K562 (cell line): Measurements from ENCODE around the gene KRTAP5-6. TPM values are rescaled to one million over a fixed set of nuclear protein-coding genes. Genes with fewer than 3 reads are reported as not detected.

Source experiments
- ATAC-seq: fragments of 200-7000 bp; cut with Tn5 transposase; 3 replicates; pipeline ENCODE4 v1.9.1; 2020; ENCODE audit warnings: moderate library complexity
- BruUV-seq: library from RNA; stranded (reverse); fragments of 400-500 nt; replicated peaks from 2 replicates; lab custom pipeline; 2021; lab: Mats Ljungman, UMichigan
- CTCF ChIA-PET: fragments of 300-600 bp; formaldehyde crosslinking; extraction: SDS; loops from one replicate; lab custom pipeline; 2021; ENCODE audit warnings: low intra/inter-chr PET ratio; lab: Yijun Ruan, JAX
- POLR2A ChIA-PET: fragments of 300-600, 350-650 bp; sonication (Branson Sonifier 250); formaldehyde crosslinking; extraction: SDS; loops from one replicate; lab custom pipeline; 2021; ENCODE audit warnings: antibody characterized with exemption, inconsistent platforms; lab: Yijun Ruan, JAX
- DNase-seq, 4 experiments: peaks; one replicate each; pipeline versions ENCODE4 v3.0.0 to v3.0.0-alpha.2; 2011 to 2018; ENCODE audit warnings: low spot score in 3 of 4, mixed read lengths in 3 of 4; ENCODE audit errors: extremely low read depth in 1 of 4
- FAIRE-seq: peaks from 2 replicates; lab custom pipeline; 2011; peaks lifted over from hg19 to GRCh38; lab: Jason Lieb, UNC
- H2AFZ ChIP-seq: 2 replicates; pipeline ENCODE4 v1.6.0; 2011; ENCODE audit warnings: low read depth, low read length, control low read depth, inconsistent platforms
- H3K27ac ChIP-seq: fragments of 200-600 bp; 3 replicates; pipeline ENCODE4 v1.8.0; 2011; ENCODE audit warnings: low read depth, mild to moderate bottlenecking, control low read depth, inconsistent platforms, low read length, moderate library complexity, mixed read lengths; ENCODE audit errors: extremely low read depth
- H3K27me3 ChIP-seq, 2 experiments: fragments of 300-600 bp in 1 of 2; 2 replicates in 1 of 2; 3 replicates in 1 of 2; pipeline versions ENCODE4 v1.6.0 to v1.8.0; 2011; ENCODE audit warnings: inconsistent platforms in 2 of 2, low read length in 2 of 2, mild to moderate bottlenecking in 1 of 2, mixed read lengths in 1 of 2, moderate library complexity in 1 of 2; ENCODE audit not compliant: control insufficient read depth in 2 of 2, insufficient read depth in 2 of 2
- H3K36me3 ChIP-seq: fragments of 300-600 bp; 3 replicates; pipeline ENCODE4 v1.8.0; 2011; ENCODE audit warnings: mild to moderate bottlenecking, low read length, inconsistent platforms; ENCODE audit not compliant: control insufficient read depth, insufficient read depth
- H3K4me1 ChIP-seq, 2 experiments: fragments of 200-600 bp in 1 of 2; replicated peaks in 1 of 2; 2 replicates in 1 of 2; 3 replicates in 1 of 2; pipeline versions ENCODE4 v1.5.1 to v1.8.0; 2011; ENCODE audit warnings: inconsistent platforms in 2 of 2, low read length in 2 of 2, mild to moderate bottlenecking in 1 of 2, mixed read lengths in 1 of 2, moderate library complexity in 1 of 2; ENCODE audit not compliant: control insufficient read depth in 2 of 2, insufficient read depth in 2 of 2
- H3K4me2 ChIP-seq: 2 replicates; pipeline ENCODE4 v1.6.1; 2011; ENCODE audit warnings: low read length, control low read depth, inconsistent platforms, mixed read lengths; ENCODE audit not compliant: insufficient read depth
- H3K4me3 ChIP-seq: fragments of 200-600 bp; sonication (generic), shearing (Covaris generic); 2 replicates; pipeline ENCODE4 v1.5.1; 2016; ENCODE audit warnings: control low read depth, inconsistent platforms
- H3K79me2 ChIP-seq: fragments of 200-600 bp; 3 replicates; pipeline ENCODE4 v1.8.0; 2011; ENCODE audit warnings: low read length, inconsistent platforms; ENCODE audit not compliant: control insufficient read depth, insufficient read depth
- H3K9ac ChIP-seq, 2 experiments: 2 replicates each; pipeline versions ENCODE4 v1.6.0 to v1.6.1; 2011; ENCODE audit warnings: low read depth in 2 of 2, low read length in 2 of 2, control low read depth in 1 of 2, inconsistent platforms in 1 of 2, mild to moderate bottlenecking in 1 of 2, mixed read lengths in 1 of 2; ENCODE audit not compliant: insufficient read depth in 1 of 2
- H3K9me1 ChIP-seq: one replicate; pipeline ENCODE4 v1.6.0; 2011; ENCODE audit warnings: inconsistent platforms, mild to moderate bottlenecking, low read length, moderate library complexity; ENCODE audit not compliant: control insufficient read depth, insufficient read depth
- H3K9me3 ChIP-seq: replicated peaks from 2 replicates; pipeline ENCODE4 v1.5.1; 2011; ENCODE audit warnings: low read depth, low read length, inconsistent platforms; ENCODE audit not compliant: control insufficient read depth, insufficient read depth
- H4K20me1 ChIP-seq: replicated peaks from 2 replicates; pipeline ENCODE4 v1.6.1; 2011; ENCODE audit warnings: low read length, inconsistent platforms, mixed read lengths; ENCODE audit not compliant: control insufficient read depth, insufficient read depth
- ARID4B ChIP-seq: sonication (generic); formaldehyde crosslinking; IDR thresholded peaks from 2 replicates; pipeline ENCODE4 v1.8.0; 2022; ENCODE audit warnings: mild to moderate bottlenecking, missing genetic modification reagents
- ARNT ChIP-seq, 2 experiments: fragments of 450-650 bp; IDR thresholded peaks; 2 replicates each; pipeline ENCODE4 v1.6.1; 2016; ENCODE audit warnings: mild to moderate bottlenecking in 1 of 2
- ATF1 ChIP-seq, 2 experiments: fragments of 450-650 bp in 1 of 2; IDR thresholded peaks; 2 replicates each; pipeline ENCODE4 v1.6.1; 2016; ENCODE audit warnings: missing compliant biosample characterization in 1 of 2, missing genetic modification characterization in 1 of 2
- CAMTA2 ChIP-seq: fragments of 250-450 bp; sonication (Bioruptor Pico); conservative IDR thresholded peaks from 2 replicates; pipeline ENCODE4 v1.5.1; 2022
- HMBOX1 ChIP-seq: sonication (generic); IDR thresholded peaks from 2 replicates; pipeline ENCODE4 v1.6.1; 2016
- HNRNPLL ChIP-seq: fragments of 200-400 bp; formaldehyde crosslinking; IDR thresholded peaks from 2 replicates; pipeline ENCODE4 v1.6.1; 2017; ENCODE audit warnings: low read length, low read depth, mild to moderate bottlenecking; ENCODE audit not compliant: poor library complexity, severe bottlenecking
- MAFF ChIP-seq: IDR thresholded peaks from 2 replicates; pipeline ENCODE4 v1.6.1; 2012; ENCODE audit warnings: low read length, improper control_type of control experiment
- TCF3 ChIP-seq: sonication (generic); formaldehyde crosslinking; IDR thresholded peaks from 2 replicates; pipeline ENCODE4 v1.4.0; 2020; ENCODE audit warnings: mild to moderate bottlenecking, missing genetic modification reagents
- TRIM24 ChIP-seq, 2 experiments: fragments of 450-650 bp; IDR thresholded peaks; 2 replicates each; pipeline ENCODE4 v1.6.1; 2016
- TRIM28 ChIP-seq: fragments of 450-650 bp; IDR thresholded peaks from 2 replicates; pipeline ENCODE4 v1.6.1; 2017
- U2AF2 ChIP-seq: fragments of 200-400 bp; formaldehyde crosslinking; optimal IDR thresholded peaks from 2 replicates; pipeline ENCODE3; 2017; ENCODE audit warnings: low read depth, mild to moderate bottlenecking, low read length
- ZBTB2 ChIP-seq: fragments of 450-650 bp; IDR thresholded peaks from 2 replicates; pipeline ENCODE4 v1.6.1; 2016; ENCODE audit warnings: antibody characterized with exemption
- ZC3H11A ChIP-seq: IDR thresholded peaks from 2 replicates; pipeline ENCODE4 v1.6.1; 2012; ENCODE audit warnings: low read depth, low read length, improper control_type of control experiment
- ZFP91 ChIP-seq: sonication (generic); formaldehyde crosslinking; IDR thresholded peaks from 2 replicates; pipeline ENCODE4 v1.8.0; 2022; ENCODE audit warnings: mild to moderate bottlenecking, missing genetic modification reagents
- WGBS: fragments of 100-300 bp; shearing (Covaris generic); methylation state at CpG from one replicate; pipeline ENCODE4 v1.1.6; 2016; ENCODE audit warnings: low coverage, mixed read lengths; ENCODE audit not compliant: insufficient coverage; ENCODE audit errors: missing lambda C conversion rate; 5-methylcytosine and 5-hydroxymethylcytosine counted together
- in situ Hi-C: fragments of 300-500 bp; cut with MboI; formaldehyde crosslinking; loops from 4 replicates; pipeline ENCODE4 v1.15.0; 2018; ENCODE audit warnings: inconsistent platforms, mixed read lengths
- intact Hi-C: fragments of 100-400 bp; cut with micrococcal nuclease; formaldehyde crosslinking; loops from 2 replicates; pipeline ENCODE4 v1.14.2; 2022
- polyA plus RNA-seq, 8 experiments: library from polyadenylated mRNA; depleted of rRNA in 4 of 8; stranded (reverse) in 5 of 8; unstranded in 3 of 8; fragments of >200 nt; fragmentation: Nextera tagmentation in 2 of 8; fragmentation: Illumina TruSeq in 1 of 8; extraction: Ambion mirVana in 2 of 8; extraction: Trizol in 1 of 8; gene quantifications; 2 replicates each; pipeline versions ENCODE4 v1.2.1 to v1.2.3, GENCODE V29; 2011 to 2014; ENCODE audit warnings: inconsistent platforms in 1 of 8, missing spikeins in 1 of 8
- total RNA-seq, 7 experiments: library from RNA; depleted of rRNA in 6 of 7; stranded (reverse); fragments of >200 nt in 6 of 7; fragmentation: Illumina TruSeq in 2 of 7; extraction: Trizol in 2 of 7; gene quantifications; 2 replicates each; pipeline versions ENCODE4 v1.2.1 to v1.2.3, GENCODE V29; 2011 to 2021; ENCODE audit warnings: low replicate concordance in 1 of 7

Gene KRTAP5-6
- total and polyA plus RNA-seq, 9 of the 15 experiments (the other 6 are each of a cell fraction or from before 2014, with no cell fraction given): not detected

GRCh38 chr11:1654388-1655167, 42.4 kb upstream of the KRTAP5-6 start:
- 1% methylated on average over 21 of the region's 21 CpGs for WGBS
- Histone ChIP-seq H3K4me3 (no peak overlapping the region), H3K79me2 (no peaks in the 10 kb centered on the region), H2AFZ (no peak overlapping the region), H3K9me3 (no peaks in the 10 kb centered on the region), H3K9me1 (no peaks in the 10 kb centered on the region), H4K20me1 (peaks cover 17% of the 10 kb centered on the region), H3K27me3 (peaks cover 32 to 87% of the 10 kb centered on the region in 2 experiments; a peak in 4 of 5 replicates), H3K4me2 (no peak overlapping the region), H3K27ac (no peak overlapping the region), H3K4me1 (peaks cover 0 to 10% of the 10 kb centered on the region in 2 experiments; a peak in 2 of 5 replicates), H3K9ac (no peak overlapping the region), H3K36me3 (no peaks in the 10 kb centered on the region)
- intact Hi-C loops (loop anchor here (5.0 kb wide), 1 partner anchor 38 kb away; no protein-coding TSS in a partner anchor), in situ Hi-C loops (loop anchor here (5.0 kb wide), 1 partner anchor 38 kb away; no protein-coding TSS in a partner anchor)
- ATAC-seq (no peak), DNase-seq (peak in 1 of 4 experiments; percentile 14), FAIRE-seq (no peak)
- no TSS peak for BruUV-seq
- ChIA-PET CTCF (no interaction called here), POLR2A (interaction anchor here (0.9 kb wide), 1 partner anchor 8 kb away, joined by 4 read pairs; no protein-coding TSS in a partner anchor)
- peak; percentile 63 for TF ChIP-seq TCF3 (CRISPR knock-in tag)
- TF ChIP-seq HNRNPLL: no peak
- TF ChIP-seq ZFP91 (CRISPR knock-in tag): no peak
- no peak for TF ChIP-seq TRIM28
- no peak for TF ChIP-seq ARID4B (CRISPR knock-in tag)
- TF ChIP-seq ATF1 (CRISPR knock-in tag; IDR thresholded peaks at IDR 0.05): no peak
- no peak for TF ChIP-seq ATF1 (tag; IDR thresholded peaks at IDR 0.05)
- TF ChIP-seq U2AF2: no peak
- no peak for TF ChIP-seq TRIM24 (IDR thresholded peaks at IDR 0.05)
- no peak for TF ChIP-seq ARNT (IDR thresholded peaks at IDR 0.05)
- TF ChIP-seq HMBOX1: no peak
- TF ChIP-seq CAMTA2 (CRISPR knock-in tag): no peak
- TF ChIP-seq MAFF: no peak
- TF ChIP-seq ZC3H11A: no peak
- no peak for TF ChIP-seq ZBTB2
